ACC112 (cell line): ENCODE measurements around the gene ME3.

Experiments used
- H2AFZ ChIP-seq: fragments of 200-600 bp; sonication (generic); one replicate; pipeline ENCODE4 v1.6.0; 2017; ENCODE audit warnings: antibody characterized with exemption, low read length; ENCODE audit not compliant: unreplicated experiment
- H3K27ac ChIP-seq: fragments of 200-600 bp; sonication (generic); 2 replicates; pipeline ENCODE4 v1.5.1; 2014; ENCODE audit warnings: low read depth, mild to moderate bottlenecking, antibody characterized with exemption, low read length, moderate library complexity
- H3K27me3 ChIP-seq: fragments of 200-600 bp; sonication (generic); 2 replicates; pipeline ENCODE4 v1.6.1; 2014; ENCODE audit warnings: mild to moderate bottlenecking, antibody characterized with exemption, low read length, moderate library complexity, mixed read lengths; ENCODE audit not compliant: insufficient read depth
- H3K36me3 ChIP-seq: fragments of 200-600 bp; sonication (generic); 2 replicates; pipeline ENCODE4 v1.6.1; 2016; ENCODE audit warnings: mild to moderate bottlenecking, antibody characterized with exemption, low read length, moderate library complexity, mixed read lengths; ENCODE audit not compliant: insufficient read depth
- H3K4me1 ChIP-seq: fragments of 200-600 bp; sonication (generic); one replicate; pipeline ENCODE4 v1.6.1; 2016; ENCODE audit warnings: low read length, mixed read lengths; ENCODE audit not compliant: insufficient read depth, unreplicated experiment, control insufficient read depth
- H3K4me3 ChIP-seq: fragments of 200-600 bp; sonication (generic); 2 replicates; pipeline ENCODE4 v1.5.1; 2014; ENCODE audit warnings: mild to moderate bottlenecking, low read depth, low read length
- H3K79me2 ChIP-seq: fragments of 200-600 bp; sonication (generic); one replicate; pipeline ENCODE4 v1.6.0; 2016; ENCODE audit warnings: low read length; ENCODE audit not compliant: control insufficient read depth, unreplicated experiment, insufficient read depth

ME3 gene

GRCh38 chr11:86449993-86450629 is 222.3 kb downstream of the ME3 start:
- Histone ChIP-seq H3K36me3 (peaks cover 15% of the 10 kb centered on the region; the same call in 1 of the 2 replicates), H3K27me3 (no peaks in the 10 kb centered on the region), H3K4me1 (peaks cover 5% of the 10 kb centered on the region), H3K27ac (no peak overlapping the region), H3K79me2 (no peaks in the 10 kb centered on the region), H2AFZ (no peak overlapping the region), H3K4me3 (no peak overlapping the region)

- H3K4me1 ChIP-seq: peaks cover 9% of the 10 kb centered on the region
- H3K27ac ChIP-seq: no peak overlapping the region
- no peaks in the 10 kb centered on the region for H3K79me2 ChIP-seq
- peaks cover 29% of the 10 kb centered on the region for H3K36me3 ChIP-seq
- H2AFZ ChIP-seq: no peak overlapping the region
- H3K4me3 ChIP-seq: no peak overlapping the region
- no peaks in the 10 kb centered on the region for H3K27me3 ChIP-seq
Observed at GRCh38 chr11:86447763-86448480, 224.5 kb downstream of the ME3 start.

- H3K36me3 ChIP-seq: peaks cover 29% of the 10 kb centered on the region
- no peak overlapping the region for H3K27ac ChIP-seq
- H3K27me3 ChIP-seq: no peaks in the 10 kb centered on the region
- no peak overlapping the region for H2AFZ ChIP-seq
- no peak overlapping the region for H3K4me3 ChIP-seq
- H3K4me1 ChIP-seq: peaks cover 20% of the 10 kb centered on the region
- no peaks in the 10 kb centered on the region for H3K79me2 ChIP-seq
Observed at GRCh38 chr11:86446924-86447285, 225.5 kb downstream of the ME3 start.

GRCh38 chr11:86446163-86446923 is 226.1 kb downstream of the ME3 start:
- no peak overlapping the region for H3K27ac ChIP-seq
- no peaks in the 10 kb centered on the region for H3K79me2 ChIP-seq
- H2AFZ ChIP-seq: no peak overlapping the region
- H3K27me3 ChIP-seq: no peaks in the 10 kb centered on the region
- peaks cover 29% of the 10 kb centered on the region for H3K36me3 ChIP-seq
- H3K4me1 ChIP-seq: peaks cover 25% of the 10 kb centered on the region
- H3K4me3 ChIP-seq: no peak overlapping the region

- H3K36me3 ChIP-seq: peaks cover 33% of the 10 kb centered on the region
- no peak overlapping the region for H3K27ac ChIP-seq
- no peaks in the 10 kb centered on the region for H3K79me2 ChIP-seq
- peaks cover 39% of the 10 kb centered on the region for H3K4me1 ChIP-seq
- H3K4me3 ChIP-seq: no peak overlapping the region
- no peak overlapping the region for H2AFZ ChIP-seq
- H3K27me3 ChIP-seq: no peaks in the 10 kb centered on the region
Observed at GRCh38 chr11:86444981-86445380, 227.4 kb downstream of the ME3 start.

GRCh38 chr11:86443415-86443814 is 229.0 kb downstream of the ME3 start:
- H3K4me1 ChIP-seq: peaks cover 54% of the 10 kb centered on the region
- peak overlapping the region; percentile 94 for H3K27ac ChIP-seq
- H3K4me3 ChIP-seq: no peak overlapping the region
- no peak overlapping the region for H2AFZ ChIP-seq
- no peaks in the 10 kb centered on the region for H3K79me2 ChIP-seq
- no peaks in the 10 kb centered on the region for H3K27me3 ChIP-seq
- H3K36me3 ChIP-seq: peaks cover 29% of the 10 kb centered on the region

GRCh38 chr11:86442827-86443226 is 229.6 kb downstream of the ME3 start:
- H3K27me3 ChIP-seq: no peaks in the 10 kb centered on the region
- H3K4me1 ChIP-seq: peaks cover 54% of the 10 kb centered on the region
- H3K36me3 ChIP-seq: peaks cover 29% of the 10 kb centered on the region
- peak overlapping the region; percentile 94 for H3K27ac ChIP-seq
- H2AFZ ChIP-seq: no peak overlapping the region
- peak overlapping the region; percentile 24; the same call in 1 of the 2 replicates for H3K4me3 ChIP-seq
- no peaks in the 10 kb centered on the region for H3K79me2 ChIP-seq

- H3K79me2 ChIP-seq: no peaks in the 10 kb centered on the region
- H3K27ac ChIP-seq: peak overlapping the region; percentile 94
- H2AFZ ChIP-seq: no peak overlapping the region
- peak overlapping the region; percentile 24; the same call in 1 of the 2 replicates for H3K4me3 ChIP-seq
- H3K4me1 ChIP-seq: peaks cover 54% of the 10 kb centered on the region
- H3K27me3 ChIP-seq: no peaks in the 10 kb centered on the region
- H3K36me3 ChIP-seq: peaks cover 29% of the 10 kb centered on the region
Observed at GRCh38 chr11:86442420-86442819, 230.0 kb downstream of the ME3 start.

GRCh38 chr11:86440843-86441242 is 231.6 kb downstream of the ME3 start:
- no peaks in the 10 kb centered on the region for H3K27me3 ChIP-seq
- peak overlapping the region; percentile 44 for H2AFZ ChIP-seq
- peak overlapping the region; percentile 35; the same call in 1 of the 2 replicates for H3K4me3 ChIP-seq
- peak overlapping the region; percentile 94 for H3K27ac ChIP-seq
- no peaks in the 10 kb centered on the region for H3K79me2 ChIP-seq
- peaks cover 23% of the 10 kb centered on the region for H3K36me3 ChIP-seq
- H3K4me1 ChIP-seq: peaks cover 54% of the 10 kb centered on the region

- H3K27me3 ChIP-seq: no peaks in the 10 kb centered on the region
- H3K4me3 ChIP-seq: peak overlapping the region; percentile 35; the same call in 1 of the 2 replicates
- peak overlapping the region; percentile 44 for H2AFZ ChIP-seq
- peaks cover 20% of the 10 kb centered on the region for H3K36me3 ChIP-seq
- H3K79me2 ChIP-seq: no peaks in the 10 kb centered on the region
- peak overlapping the region; percentile 94 for H3K27ac ChIP-seq
- H3K4me1 ChIP-seq: peaks cover 54% of the 10 kb centered on the region
Observed at GRCh38 chr11:86440305-86440716, 232.1 kb downstream of the ME3 start.
